GM03348 (cell line): Measurements from ENCODE around the gene CEP97.

ENCODE experiments used
- DNase-seq: peaks from one replicate; pipeline ENCODE4 v3.0.0; 2012; ENCODE audit warnings: low spot score

Gene CEP97

GRCh38 chr3:101813817-101814440 is 89.5 kb downstream of the CEP97 start:
- DNase-seq = peak; percentile 57

- no peak for DNase-seq
These were observed 90.4 kb downstream of the CEP97 start for GRCh38 chr3:101814835-101815234.

GRCh38 chr3:101816215-101817149 is 92.1 kb downstream of the CEP97 start:
- DNase-seq = no peak

GRCh38 chr3:101817992-101818391 is 93.6 kb downstream of the CEP97 start:
- no peak for DNase-seq

- DNase-seq = no peak
These were observed 95.3 kb downstream of the CEP97 start for GRCh38 chr3:101819649-101820206.
